Measurements from ENCODE around the gene MYH11. TPM values are rescaled to one million over a fixed set of nuclear protein-coding genes. Genes with fewer than 3 reads are reported as not detected.
"Not testable (repeated sequence)": the region's sequence is repeated elsewhere in the genome, so short reads cannot be mapped to it uniquely, and the experiment has no call there.

The MYH11 gene
- total RNA-seq, 1 donor from 2014 or later, result not detected

GRCh38 chr16:15879255-15879811, 22.5 kb upstream of the MYH11 start:
- intact Hi-C loops (cut with micrococcal nuclease), result no loop called here

- intact Hi-C loops (cut with micrococcal nuclease), result no loop called here
Observed at GRCh38 chr16:15876503-15876902, 19.7 kb upstream of the MYH11 start.

GRCh38 chr16:15874745-15875314, 18.0 kb upstream of the MYH11 start:
- intact Hi-C loops (cut with micrococcal nuclease), result loop anchor here (1.0 kb wide), 1 partner anchor 252 kb away; no protein-coding TSS in a partner anchor

- intact Hi-C loops (cut with micrococcal nuclease), result no loop called here
Observed at GRCh38 chr16:15873737-15874136, 16.9 kb upstream of the MYH11 start.

GRCh38 chr16:15873301-15873700, 16.5 kb upstream of the MYH11 start:
- intact Hi-C loops (cut with micrococcal nuclease), result no loop called here

GRCh38 chr16:15870011-15870410, 13.2 kb upstream of the MYH11 start:
- intact Hi-C loops (cut with micrococcal nuclease), result no loop called here

- intact Hi-C loops (cut with micrococcal nuclease), result no loop called here
Observed at GRCh38 chr16:15866451-15866850, 9.6 kb upstream of the MYH11 start.

GRCh38 chr16:15865742-15866141, 8.9 kb upstream of the MYH11 start:
- intact Hi-C loops (cut with micrococcal nuclease), result no loop called here

GRCh38 chr16:15864939-15865338, 8.1 kb upstream of the MYH11 start:
- intact Hi-C loops (cut with micrococcal nuclease), result no loop called here

- intact Hi-C loops (cut with micrococcal nuclease), result no loop called here
Observed at GRCh38 chr16:15861996-15862395, 5.2 kb upstream of the MYH11 start.

GRCh38 chr16:15858921-15859668, 2.3 kb upstream of the MYH11 start:
- intact Hi-C loops (cut with micrococcal nuclease), result no loop called here

- intact Hi-C loops (cut with micrococcal nuclease), result no loop called here
Observed at GRCh38 chr16:15857724-15858560, 1.1 kb upstream of the MYH11 start.

- intact Hi-C loops (cut with micrococcal nuclease), result no loop called here
Observed at GRCh38 chr16:15856182-15856581, 646 bp downstream of the MYH11 start.

- intact Hi-C loops (cut with micrococcal nuclease), result no loop called here
Observed at GRCh38 chr16:15855704-15856003, 1.2 kb downstream of the MYH11 start.

- intact Hi-C loops (cut with micrococcal nuclease), result no loop called here
Observed at GRCh38 chr16:15854906-15855703, 1.7 kb downstream of the MYH11 start.

- intact Hi-C loops (cut with micrococcal nuclease), result no loop called here
Observed at GRCh38 chr16:15854061-15854460, 2.8 kb downstream of the MYH11 start.

GRCh38 chr16:15853021-15853420, 3.8 kb downstream of the MYH11 start:
- intact Hi-C loops (cut with micrococcal nuclease), result no loop called here

- intact Hi-C loops (cut with micrococcal nuclease), result not testable (repeated sequence)
Observed at GRCh38 chr16:15850555-15850954, 6.3 kb downstream of the MYH11 start.

GRCh38 chr16:15849209-15849981, 7.4 kb downstream of the MYH11 start:
- intact Hi-C loops (cut with micrococcal nuclease), result no loop called here

GRCh38 chr16:15847611-15848175, 9.1 kb downstream of the MYH11 start:
- intact Hi-C loops (cut with micrococcal nuclease), result no loop called here

Measured in T-helper 2 cell treated with Interferon-gamma antibody and Interleukin-4, amounts not matched to agents 100 ng/mL and 5 ng/mL, for 36 hours (primary cell).